ENCODE measurements around the gene CABP1.

Gene CABP1

GRCh38 chr12:120693848-120694247, 53.4 kb downstream of the CABP1 start:
- DNase-seq (ENCODE audit: low read depth in 2 of 2), result no peak

- no peak for DNase-seq (ENCODE audit: low read depth in 2 of 2)
Measured at GRCh38 chr12:120696626-120697025, 56.2 kb downstream of the CABP1 start.

- DNase-seq (ENCODE audit: low read depth in 2 of 2), result no peak
Measured at GRCh38 chr12:120697344-120697743, 56.9 kb downstream of the CABP1 start.

- no peak for DNase-seq (ENCODE audit: low read depth in 2 of 2)
Measured at GRCh38 chr12:120698665-120699064, 58.2 kb downstream of the CABP1 start.

- DNase-seq (ENCODE audit: low read depth in 2 of 2), result no peak
Measured at GRCh38 chr12:120699553-120699952, 59.1 kb downstream of the CABP1 start.

- no peak for DNase-seq (ENCODE audit: low read depth in 2 of 2)
Measured at GRCh38 chr12:120700886-120701285, 60.5 kb downstream of the CABP1 start.

- DNase-seq (ENCODE audit: low read depth in 2 of 2), result no peak
Measured at GRCh38 chr12:120702637-120703036, 62.2 kb downstream of the CABP1 start.

- no peak for DNase-seq (ENCODE audit: low read depth in 2 of 2)
Measured at GRCh38 chr12:120703311-120703942, 63.0 kb downstream of the CABP1 start.

- no peak for DNase-seq (ENCODE audit: low read depth in 2 of 2)
Measured at GRCh38 chr12:120705618-120706017, 65.2 kb downstream of the CABP1 start.

GRCh38 chr12:120706029-120706428, 65.6 kb downstream of the CABP1 start:
- DNase-seq (ENCODE audit: low read depth in 2 of 2), result no peak

- no peak for DNase-seq (ENCODE audit: low read depth in 2 of 2)
Measured at GRCh38 chr12:120708651-120709050, 68.2 kb downstream of the CABP1 start.

GRCh38 chr12:120710031-120710804, 69.8 kb downstream of the CABP1 start, which contains the start of gene UNC119B:
UNC119B (plus strand) TSS chr12:120710458; CDS start chr12:120710475, 17 bp downstream.
- DNase-seq (ENCODE audit: low read depth in 2 of 2), result peak; percentile 61 to 68

GRCh38 chr12:120710805-120711296, 70.4 kb downstream of the CABP1 start:
- peak in 1 of 2 donors; percentile 27 for DNase-seq (ENCODE audit: low read depth in 2 of 2)

GRCh38 chr12:120711411-120711810, 71.0 kb downstream of the CABP1 start:
- no peak for DNase-seq (ENCODE audit: low read depth in 2 of 2)

GRCh38 chr12:120712610-120713009, 72.2 kb downstream of the CABP1 start:
- no peak for DNase-seq (ENCODE audit: low read depth in 2 of 2)

- peak; percentile 50 to 79 for DNase-seq (ENCODE audit: low read depth in 2 of 2)
Measured at GRCh38 chr12:120713861-120714482, 73.5 kb downstream of the CABP1 start.

All from activated CD4-positive, alpha-beta T cell treated with anti-CD3 and anti-CD28 coated beads for 24 hours (primary cell).